ENCODE data around the gene KYAT1. TPM values are rescaled to one million over a fixed set of nuclear protein-coding genes. Genes with fewer than 3 reads are reported as not detected.

Gene KYAT1
- total and polyA plus RNA-seq, 2 of the 13 experiments (the other 11 are each of a cell fraction or from before 2014, with no cell fraction given), result 9.2 to 46.5 TPM

- TF ChIP-seq, protein P1, sequence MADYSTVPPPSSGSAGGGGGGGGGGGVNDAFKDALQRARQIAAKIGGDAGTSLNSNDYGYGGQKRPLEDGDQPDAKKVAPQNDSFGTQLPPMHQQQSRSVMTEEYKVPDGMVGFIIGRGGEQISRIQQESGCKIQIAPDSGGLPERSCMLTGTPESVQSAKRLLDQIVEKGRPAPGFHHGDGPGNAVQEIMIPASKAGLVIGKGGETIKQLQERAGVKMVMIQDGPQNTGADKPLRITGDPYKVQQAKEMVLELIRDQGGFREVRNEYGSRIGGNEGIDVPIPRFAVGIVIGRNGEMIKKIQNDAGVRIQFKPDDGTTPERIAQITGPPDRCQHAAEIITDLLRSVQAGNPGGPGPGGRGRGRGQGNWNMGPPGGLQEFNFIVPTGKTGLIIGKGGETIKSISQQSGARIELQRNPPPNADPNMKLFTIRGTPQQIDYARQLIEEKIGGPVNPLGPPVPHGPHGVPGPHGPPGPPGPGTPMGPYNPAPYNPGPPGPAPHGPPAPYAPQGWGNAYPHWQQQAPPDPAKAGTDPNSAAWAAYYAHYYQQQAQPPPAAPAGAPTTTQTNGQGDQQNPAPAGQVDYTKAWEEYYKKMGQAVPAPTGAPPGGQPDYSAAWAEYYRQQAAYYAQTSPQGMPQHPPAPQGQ (CRISPR knock-in tag; IDR thresholded peaks at IDR 0.05; ENCODE audit: borderline replicate concordance), result no peak
- TF ChIP-seq SOX13 (IDR thresholded peaks at IDR 0.05) (no peak), SOX13 (CRISPR knock-in tag; conservative IDR thresholded peaks at IDR 0.05 in 1 of 2, IDR thresholded peaks at IDR 0.05 in 1 of 2) (peak in 1 of 2 experiments; percentile 36; a peak in 1 of 4 replicates), ZNF564 (CRISPR knock-in tag; IDR thresholded peaks at IDR 0.05) (0 out of 2 replicates have a peak, but pooled peaks have one; percentile 38), ETV5 (CRISPR knock-in tag; IDR thresholded peaks at IDR 0.05; ENCODE audit: borderline replicate concordance) (peak; percentile 24; the same call in 1 of the 2 replicates), FOSL2 (CRISPR knock-in tag; IDR thresholded peaks at IDR 0.05) (peak; percentile 26; the same call in 1 of the 2 replicates), GATAD2A (CRISPR knock-in tag; IDR thresholded peaks at IDR 0.05) (peak; percentile 64; the same call in 1 of the 2 replicates), XRCC5 (optimal IDR thresholded peaks at IDR 0.05; ENCODE audit: low read length) (no peak), ZBTB38 (CRISPR knock-in tag; IDR thresholded peaks at IDR 0.05) (peak; percentile 66; the same call in 1 of the 2 replicates), ZFP36L2 (CRISPR knock-in tag; IDR thresholded peaks at IDR 0.05) (no peak), ZSCAN29 (CRISPR knock-in tag; conservative IDR thresholded peaks at IDR 0.05) (no peak), RFXAP (CRISPR knock-in tag; IDR thresholded peaks at IDR 0.05; ENCODE audit: borderline replicate concordance) (no peak), SALL1 (CRISPR knock-in tag; IDR thresholded peaks at IDR 0.05) (0 out of 2 replicates have a peak, but pooled peaks have one; percentile 23), ZNF614 (CRISPR knock-in tag; IDR thresholded peaks at IDR 0.05; ENCODE audit: borderline replicate concordance) (0 out of 2 replicates have a peak, but pooled peaks have one; percentile 48), SMAD9 (CRISPR knock-in tag; IDR thresholded peaks at IDR 0.05) (no peak), IKZF4 (CRISPR knock-in tag; IDR thresholded peaks at IDR 0.05; ENCODE audit: borderline replicate concordance, low read depth, not compliant biosample characterization) (no peak), ZNF891 (CRISPR knock-in tag; IDR thresholded peaks at IDR 0.05) (no peak), ZMYM4 (CRISPR knock-in tag; IDR thresholded peaks at IDR 0.05) (no peak), HDAC1 (CRISPR knock-in tag; IDR thresholded peaks at IDR 0.05) (peak; percentile 56; the same call in 1 of the 2 replicates), NFIC (IDR thresholded peaks at IDR 0.05; ENCODE audit: low read length) (no peak), NONO (IDR thresholded peaks at IDR 0.05) (no peak), NONO (CRISPR knock-in tag; conservative IDR thresholded peaks at IDR 0.05) (0 out of 2 replicates have a peak, but pooled peaks have one; percentile 41)
- TF ChIP-seq, protein P2, sequence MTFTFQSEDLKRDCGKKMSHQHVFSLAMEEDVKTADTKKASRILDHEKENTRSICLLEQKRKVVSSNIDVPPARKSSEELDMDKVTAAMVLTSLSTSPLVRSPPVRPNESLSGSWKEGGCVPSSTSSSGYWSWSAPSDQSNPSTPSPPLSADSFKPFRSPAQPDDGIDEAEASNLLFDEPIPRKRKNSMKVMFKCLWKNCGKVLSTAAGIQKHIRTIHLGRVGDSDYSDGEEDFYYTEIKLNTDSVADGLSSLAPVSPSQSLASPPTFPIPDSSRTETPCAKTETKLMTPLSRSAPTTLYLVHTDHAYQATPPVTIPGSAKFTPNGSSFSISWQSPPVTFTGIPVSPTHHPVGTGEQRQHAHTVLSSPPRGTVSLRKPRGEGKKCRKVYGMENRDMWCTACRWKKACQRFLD (CRISPR knock-in tag; IDR thresholded peaks at IDR 0.05; ENCODE audit: borderline replicate concordance), result no peak
- TF ChIP-seq, protein P3, sequence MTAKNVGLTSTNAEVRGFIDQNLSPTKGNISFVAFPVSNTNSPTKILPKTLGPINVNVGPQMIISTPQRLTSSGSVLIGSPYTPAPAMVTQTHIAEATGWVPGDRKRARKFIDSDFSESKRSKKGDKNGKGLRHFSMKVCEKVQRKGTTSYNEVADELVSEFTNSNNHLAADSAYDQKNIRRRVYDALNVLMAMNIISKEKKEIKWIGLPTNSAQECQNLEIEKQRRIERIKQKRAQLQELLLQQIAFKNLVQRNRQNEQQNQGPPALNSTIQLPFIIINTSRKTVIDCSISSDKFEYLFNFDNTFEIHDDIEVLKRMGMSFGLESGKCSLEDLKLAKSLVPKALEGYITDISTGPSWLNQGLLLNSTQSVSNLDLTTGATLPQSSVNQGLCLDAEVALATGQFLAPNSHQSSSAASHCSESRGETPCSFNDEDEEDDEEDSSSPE (CRISPR knock-in tag; IDR thresholded peaks at IDR 0.05), result peak; percentile 55; the same call in 1 of the 2 replicates
- TF ChIP-seq, protein P4, sequence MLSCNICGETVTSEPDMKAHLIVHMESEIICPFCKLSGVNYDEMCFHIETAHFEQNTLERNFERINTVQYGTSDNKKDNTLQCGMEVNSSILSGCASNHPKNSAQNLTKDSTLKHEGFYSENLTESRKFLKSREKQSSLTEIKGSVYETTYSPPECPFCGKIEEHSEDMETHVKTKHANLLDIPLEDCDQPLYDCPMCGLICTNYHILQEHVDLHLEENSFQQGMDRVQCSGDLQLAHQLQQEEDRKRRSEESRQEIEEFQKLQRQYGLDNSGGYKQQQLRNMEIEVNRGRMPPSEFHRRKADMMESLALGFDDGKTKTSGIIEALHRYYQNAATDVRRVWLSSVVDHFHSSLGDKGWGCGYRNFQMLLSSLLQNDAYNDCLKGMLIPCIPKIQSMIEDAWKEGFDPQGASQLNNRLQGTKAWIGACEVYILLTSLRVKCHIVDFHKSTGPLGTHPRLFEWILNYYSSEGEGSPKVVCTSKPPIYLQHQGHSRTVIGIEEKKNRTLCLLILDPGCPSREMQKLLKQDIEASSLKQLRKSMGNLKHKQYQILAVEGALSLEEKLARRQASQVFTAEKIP (CRISPR knock-in tag; IDR thresholded peaks at IDR 0.05; ENCODE audit: borderline replicate concordance), result no peak
Measured at GRCh38 chr9:128919402-128920089, 37.8 kb upstream of the KYAT1 start (continued).
